DND-41 (cell line): Measurements from ENCODE around the gene LY9.

ENCODE experiments used
- CTCF ChIP-seq: IDR thresholded peaks from 2 replicates; pipeline ENCODE4 v1.5.1; 2012; ENCODE audit warnings: borderline replicate concordance, low read length, moderate library complexity, mild to moderate bottlenecking; ENCODE audit not compliant: poor library complexity, severe bottlenecking; ENCODE audit errors: extremely low read depth
- EZH2 ChIP-seq: IDR thresholded peaks from 3 replicates; pipeline ENCODE4 v1.6.1; 2012; ENCODE audit warnings: borderline replicate concordance, low read depth, mild to moderate bottlenecking, moderate library complexity, low read length, inconsistent platforms; ENCODE audit not compliant: severe bottlenecking

GRCh38 chr1:160823296-160823695 is 27.3 kb downstream of the LY9 start:
- no peak for TF ChIP-seq CTCF
- no peak for TF ChIP-seq EZH2
